Suprapubic skin (tissue), 3 donors: ENCODE measurements around the gene ADCY5.

Experiments
- EP300 ChIP-seq: sonication (generic); formaldehyde crosslinking; IDR thresholded peaks from one replicate; pipeline ENCODE4 v1.6.1; 2017; ENCODE audit warnings: antibody characterized with exemption
- POLR2A ChIP-seq, 2 donors: fragments of 450-650 bp; IDR thresholded peaks; one replicate each; pipeline ENCODE4 v1.6.1; 2017; ENCODE audit warnings: antibody characterized with exemption in 2 of 2, mild to moderate bottlenecking in 2 of 2, moderate library complexity in 2 of 2
- TF ChIP-seq, protein P1 (sequence below), 2 donors: fragments of 200-600 bp in 1 of 2; fragments of 450-650 bp in 1 of 2; sonication (generic) in 1 of 2; IDR thresholded peaks; one replicate each; pipeline ENCODE4 v1.5.1; 2016 to 2019; ENCODE audit warnings: antibody characterized with exemption in 2 of 2, mild to moderate bottlenecking in 1 of 2, moderate library complexity in 1 of 2

DNA sequence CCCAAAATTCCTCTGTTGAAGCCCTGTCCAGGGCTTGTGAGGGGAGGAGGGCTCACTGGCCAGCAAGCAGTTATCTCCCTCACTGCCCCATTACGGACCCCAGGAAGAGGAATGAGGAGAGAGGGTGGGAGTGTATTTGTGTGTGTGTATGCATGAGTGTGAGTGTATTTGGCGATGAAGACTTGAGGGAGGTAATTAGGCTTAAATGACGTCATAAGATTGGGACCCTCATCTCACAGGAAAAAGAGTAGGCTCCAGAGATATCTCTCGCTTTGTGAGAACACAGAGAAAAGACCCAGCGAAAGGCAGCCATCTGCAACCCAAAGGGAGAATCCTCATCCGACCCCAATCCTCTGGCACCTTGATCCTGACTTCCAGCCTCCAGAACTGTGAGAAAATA is 32.2 kb downstream of the ADCY5 start:
- TF ChIP-seq, protein P1, sequence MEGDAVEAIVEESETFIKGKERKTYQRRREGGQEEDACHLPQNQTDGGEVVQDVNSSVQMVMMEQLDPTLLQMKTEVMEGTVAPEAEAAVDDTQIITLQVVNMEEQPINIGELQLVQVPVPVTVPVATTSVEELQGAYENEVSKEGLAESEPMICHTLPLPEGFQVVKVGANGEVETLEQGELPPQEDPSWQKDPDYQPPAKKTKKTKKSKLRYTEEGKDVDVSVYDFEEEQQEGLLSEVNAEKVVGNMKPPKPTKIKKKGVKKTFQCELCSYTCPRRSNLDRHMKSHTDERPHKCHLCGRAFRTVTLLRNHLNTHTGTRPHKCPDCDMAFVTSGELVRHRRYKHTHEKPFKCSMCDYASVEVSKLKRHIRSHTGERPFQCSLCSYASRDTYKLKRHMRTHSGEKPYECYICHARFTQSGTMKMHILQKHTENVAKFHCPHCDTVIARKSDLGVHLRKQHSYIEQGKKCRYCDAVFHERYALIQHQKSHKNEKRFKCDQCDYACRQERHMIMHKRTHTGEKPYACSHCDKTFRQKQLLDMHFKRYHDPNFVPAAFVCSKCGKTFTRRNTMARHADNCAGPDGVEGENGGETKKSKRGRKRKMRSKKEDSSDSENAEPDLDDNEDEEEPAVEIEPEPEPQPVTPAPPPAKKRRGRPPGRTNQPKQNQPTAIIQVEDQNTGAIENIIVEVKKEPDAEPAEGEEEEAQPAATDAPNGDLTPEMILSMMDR (IDR thresholded peaks at IDR 0.05): no peak
- TF ChIP-seq POLR2A (IDR thresholded peaks at IDR 0.05) (no peak), EP300 (no peak)
